Activated CD4-positive, alpha-beta T cell treated with anti-CD3 and anti-CD28 coated beads, Interleukin-2, Interleukin-4, amounts not matched to agents 100 ng/mL and 50 ng/mL, durations not matched to agents 16 hours and 8 hours (primary cell): ENCODE measurements around the gene SAP30BP.
A peak's percentile ranks its signal among the peaks of the same experiment; 100 is the strongest.

Experiments used
- DNase-seq: peaks from one replicate; pipeline ENCODE4 v3.0.0-alpha.2; 2020; ENCODE audit warnings: low spot score

Gene SAP30BP

GRCh38 chr17:75739801-75740200, 72.7 kb downstream of the SAP30BP start:
- DNase-seq = no peak

GRCh38 chr17:75740215-75740614, 73.1 kb downstream of the SAP30BP start:
- no peak for DNase-seq

- DNase-seq = no peak
These were observed 73.5 kb downstream of the SAP30BP start for GRCh38 chr17:75740631-75741077.

- DNase-seq = no peak
These were observed 75.2 kb downstream of the SAP30BP start for GRCh38 chr17:75742337-75742736.

GRCh38 chr17:75743625-75744206, 76.6 kb downstream of the SAP30BP start:
- no peak for DNase-seq

- DNase-seq = no peak
These were observed 81.6 kb downstream of the SAP30BP start for GRCh38 chr17:75748706-75749105.

GRCh38 chr17:75749545-75750389, 82.6 kb downstream of the SAP30BP start:
- DNase-seq = peak; percentile 87

- DNase-seq = no peak
These were observed 83.7 kb downstream of the SAP30BP start for GRCh38 chr17:75750661-75751423.

GRCh38 chr17:75751676-75752404, 84.7 kb downstream of the SAP30BP start:
- DNase-seq = no peak

GRCh38 chr17:75752405-75752709, 85.2 kb downstream of the SAP30BP start:
- DNase-seq = no peak

GRCh38 chr17:75752802-75753513, 85.8 kb downstream of the SAP30BP start:
- peak; percentile 42 for DNase-seq

GRCh38 chr17:75753514-75754377, 86.6 kb downstream of the SAP30BP start:
- DNase-seq = peak; percentile 68

- no peak for DNase-seq
These were observed 87.5 kb downstream of the SAP30BP start for GRCh38 chr17:75754378-75755204.

- no peak for DNase-seq
These were observed 88.2 kb downstream of the SAP30BP start for GRCh38 chr17:75755205-75755901.

GRCh38 chr17:75755990-75756389, 88.9 kb downstream of the SAP30BP start:
- DNase-seq = no peak

GRCh38 chr17:75756451-75757085, 89.4 kb downstream of the SAP30BP start:
- no peak for DNase-seq

- no peak for DNase-seq
These were observed 90.0 kb downstream of the SAP30BP start for GRCh38 chr17:75757086-75757681.
